GM12878 (cell line): ENCODE measurements around the gene CLDN7.

Experiments used
- E2F8 ChIP-seq: fragments of 450-650 bp; IDR thresholded peaks from 2 replicates; pipeline ENCODE4 v1.6.1; 2018; ENCODE audit warnings: mild to moderate bottlenecking, low read depth, moderate library complexity; ENCODE audit not compliant: partially characterized antibody
- REST ChIP-seq: IDR thresholded peaks from 2 replicates; pipeline ENCODE4 v1.6.1; 2012; ENCODE audit warnings: mild to moderate bottlenecking, low read depth, low read length
- TCF7 ChIP-seq: IDR thresholded peaks from 2 replicates; pipeline ENCODE4 v1.6.1; 2014; ENCODE audit warnings: antibody characterized with exemption, borderline replicate concordance

- TF ChIP-seq REST (no peak), E2F8 (no peak), TCF7 (no peak)
Measured at GRCh38 chr17:7311110-7311705, 48.9 kb upstream of the CLDN7 start.
